Hepatocyte (in vitro differentiated cells): Measurements from ENCODE around the gene NDUFB3.

ENCODE experiments used
- CTCF ChIP-seq: fragments of 200-600 bp; sonication (generic); IDR thresholded peaks from 2 replicates; pipeline ENCODE4 v1.5.1; 2016; ENCODE audit warnings: antibody characterized with exemption, mild to moderate bottlenecking; ENCODE audit not compliant: poor library complexity
- EZH2phosphoT487 ChIP-seq: fragments of 200-600 bp; sonication (generic); IDR thresholded peaks from one replicate; pipeline ENCODE4 v1.6.1; 2018; ENCODE audit warnings: antibody characterized with exemption, mild to moderate bottlenecking, low read depth, moderate library complexity; ENCODE audit not compliant: unreplicated experiment, severe bottlenecking

- TF ChIP-seq EZH2phosphoT487 = no peak
- TF ChIP-seq CTCF = no peak
Observed at GRCh38 chr2:201109186-201109585, 37.4 kb downstream of the NDUFB3 start.
